Dendritic cell treated with granulocyte-macrophage colony-stimulating factor and Interleukin-4, amounts not matched to agents 40 ng/mL and 50 ng/mL, for 4 days (primary cell): ENCODE data around the gene DSN1.

Experiments
- H3K27ac Mint-ChIP-seq: one replicate; pipeline ENCODE4 v1.8.0; 2022; ENCODE audit warnings: mild to moderate bottlenecking, mixed read lengths
- H3K27me3 Mint-ChIP-seq: one replicate; pipeline ENCODE4 v1.8.0; 2022; ENCODE audit warnings: mild to moderate bottlenecking, mixed read lengths
- H3K36me3 Mint-ChIP-seq: one replicate; pipeline ENCODE4 v1.8.0; 2022; ENCODE audit warnings: low read depth, mixed read lengths
- H3K4me1 Mint-ChIP-seq: one replicate; pipeline ENCODE4 v1.8.0; 2022; ENCODE audit warnings: low read depth, mixed read lengths
- H3K4me3 Mint-ChIP-seq: one replicate; pipeline ENCODE4 v1.8.0; 2022; ENCODE audit warnings: mild to moderate bottlenecking, moderate library complexity, mixed read lengths
- H3K9me3 Mint-ChIP-seq: one replicate; pipeline ENCODE4 v1.8.0; 2022; ENCODE audit warnings: mixed read lengths
- intact Hi-C: fragments of 100-400 bp; cut with micrococcal nuclease; formaldehyde crosslinking; loops from one replicate; pipeline ENCODE4 v1.15.0; 2022

DSN1 gene

GRCh38 chr20:36728986-36729385 is 44.6 kb downstream of the DSN1 start:
- peaks cover 7% of the 10 kb centered on the region for H3K36me3 Mint-ChIP-seq
- no peaks in the 10 kb centered on the region for H3K9me3 Mint-ChIP-seq
- H3K27ac Mint-ChIP-seq = no peak overlapping the region
- peaks cover 5% of the 10 kb centered on the region for H3K4me1 Mint-ChIP-seq
- intact Hi-C loops = no loop called here
- no peak overlapping the region for H3K4me3 Mint-ChIP-seq
- no peaks in the 10 kb centered on the region for H3K27me3 Mint-ChIP-seq

- H3K4me1 Mint-ChIP-seq = no peaks in the 10 kb centered on the region
- H3K27ac Mint-ChIP-seq = no peak overlapping the region
- H3K36me3 Mint-ChIP-seq = peaks cover 11% of the 10 kb centered on the region
- H3K9me3 Mint-ChIP-seq = no peaks in the 10 kb centered on the region
- no peak overlapping the region for H3K4me3 Mint-ChIP-seq
- no peaks in the 10 kb centered on the region for H3K27me3 Mint-ChIP-seq
- intact Hi-C loops = no loop called here
These were observed 47.4 kb downstream of the DSN1 start for GRCh38 chr20:36726168-36726567.

- Mint-ChIP-seq H3K27ac (no peak overlapping the region), H3K4me1 (no peaks in the 10 kb centered on the region), H3K36me3 (peaks cover 38% of the 10 kb centered on the region), H3K27me3 (no peaks in the 10 kb centered on the region), H3K9me3 (no peaks in the 10 kb centered on the region), H3K4me3 (no peak overlapping the region)
- intact Hi-C loops = no loop called here
These were observed 53.1 kb downstream of the DSN1 start for GRCh38 chr20:36720510-36720909.

- no peak overlapping the region for H3K4me3 Mint-ChIP-seq
- intact Hi-C loops = no loop called here
These were observed 55.9 kb downstream of the DSN1 start for GRCh38 chr20:36717657-36718056.

DNA sequence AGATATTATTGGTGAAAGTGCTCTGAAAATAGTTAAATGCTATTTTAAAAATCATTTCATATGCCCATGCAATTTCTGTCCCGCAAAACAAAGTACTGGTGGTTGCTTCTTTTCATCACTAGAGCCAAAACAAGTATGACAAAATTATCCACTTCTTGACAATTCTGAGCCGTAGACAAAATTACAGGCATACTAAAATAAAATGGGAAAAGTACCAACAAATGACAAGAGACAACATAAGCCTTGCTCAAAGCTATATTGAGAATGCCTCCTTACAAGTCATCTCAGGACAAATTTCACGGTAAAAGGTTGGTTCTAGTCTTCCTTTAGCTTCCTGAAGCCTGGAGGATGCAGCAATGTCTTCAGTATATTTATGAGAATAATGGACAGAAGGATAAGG is 56.5 kb downstream of the DSN1 start:
- H3K4me1 Mint-ChIP-seq = no peaks in the 10 kb centered on the region
- H3K27ac Mint-ChIP-seq = no peak overlapping the region
- peaks cover 38% of the 10 kb centered on the region for H3K36me3 Mint-ChIP-seq
- H3K9me3 Mint-ChIP-seq = no peaks in the 10 kb centered on the region
- H3K4me3 Mint-ChIP-seq = no peak overlapping the region
- intact Hi-C loops = no loop called here
- no peaks in the 10 kb centered on the region for H3K27me3 Mint-ChIP-seq

More at GRCh38 chr20:36717657-36718056, 55.9 kb downstream of the DSN1 start:
- no peaks in the 10 kb centered on the region for H3K27me3 Mint-ChIP-seq
- H3K36me3 Mint-ChIP-seq = peaks cover 38% of the 10 kb centered on the region
- H3K4me1 Mint-ChIP-seq = no peaks in the 10 kb centered on the region
- no peaks in the 10 kb centered on the region for H3K9me3 Mint-ChIP-seq
- no peak overlapping the region for H3K27ac Mint-ChIP-seq

- intact Hi-C loops = no loop called here
- Mint-ChIP-seq H3K27ac (no peak overlapping the region), H3K9me3 (no peaks in the 10 kb centered on the region), H3K27me3 (no peaks in the 10 kb centered on the region), H3K4me3 (no peak overlapping the region), H3K4me1 (no peaks in the 10 kb centered on the region), H3K36me3 (no peaks in the 10 kb centered on the region)
These were observed 60.8 kb downstream of the DSN1 start for GRCh38 chr20:36712775-36713174.

- Mint-ChIP-seq H3K4me1 (no peaks in the 10 kb centered on the region), H3K4me3 (no peak overlapping the region), H3K36me3 (peaks cover 4% of the 10 kb centered on the region), H3K27me3 (no peaks in the 10 kb centered on the region), H3K27ac (no peak overlapping the region), H3K9me3 (no peaks in the 10 kb centered on the region)
- intact Hi-C loops = no loop called here
These were observed 64.4 kb downstream of the DSN1 start for GRCh38 chr20:36709126-36709525.

DNA sequence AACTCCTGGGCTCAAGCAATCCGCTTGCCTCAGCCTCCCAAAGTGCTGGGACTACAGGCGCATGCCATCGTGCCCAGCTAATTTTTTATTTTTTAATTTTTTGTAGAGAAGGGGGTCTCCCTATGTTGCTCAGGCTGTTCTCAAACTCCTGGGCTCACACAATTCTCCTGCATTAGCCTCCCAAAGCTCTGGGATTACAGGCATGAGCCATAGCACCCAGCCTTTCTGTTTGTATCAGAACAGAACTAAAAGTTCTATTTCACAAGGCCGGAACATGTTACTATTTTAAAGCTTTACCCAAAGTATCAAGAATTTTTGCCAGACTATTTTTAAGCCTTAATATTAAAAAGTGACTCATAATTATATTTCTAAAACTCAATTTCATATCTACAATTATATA is 70.0 kb downstream of the DSN1 start:
- Mint-ChIP-seq H3K4me1 (peaks cover 6% of the 10 kb centered on the region), H3K27me3 (no peaks in the 10 kb centered on the region), H3K36me3 (peaks cover 11% of the 10 kb centered on the region), H3K9me3 (no peaks in the 10 kb centered on the region), H3K4me3 (no peak overlapping the region), H3K27ac (no peak overlapping the region)
- intact Hi-C loops = no loop called here
